ENCODE results near the gene KLF17. TPM values are rescaled to one million over a fixed set of nuclear protein-coding genes. Genes with fewer than 3 reads are reported as not detected.

KLF17 gene
- total RNA-seq, 1 experiment from 2014 or later, result not detected

- TF ChIP-seq ZNF425 (CRISPR knock-in tag; conservative IDR thresholded peaks at IDR 0.05), result no peak
- TF ChIP-seq GTF2I (CRISPR knock-in tag; conservative IDR thresholded peaks at IDR 0.05), result no peak
- TF ChIP-seq CBFB (CRISPR knock-in tag; IDR thresholded peaks at IDR 0.05; ENCODE audit: low read depth), result no peak
- no peak for TF ChIP-seq IRF1 (CRISPR knock-in tag; IDR thresholded peaks at IDR 0.05)
- TF ChIP-seq FOXJ3 (CRISPR knock-in tag; IDR thresholded peaks at IDR 0.05; ENCODE audit: borderline replicate concordance), result no peak
- no peak for TF ChIP-seq EMX1 (CRISPR knock-in tag; IDR thresholded peaks at IDR 0.05)
- no peak for TF ChIP-seq AFF4 (CRISPR knock-in tag; IDR thresholded peaks at IDR 0.05; ENCODE audit: borderline replicate concordance)
- TF ChIP-seq MXD4 (CRISPR knock-in tag; IDR thresholded peaks at IDR 0.05; ENCODE audit: borderline replicate concordance), result no peak
- TF ChIP-seq NFYB (CRISPR knock-in tag; conservative IDR thresholded peaks at IDR 0.05; ENCODE audit: low read depth), result no peak
- no peak for TF ChIP-seq AR (CRISPR knock-in tag; IDR thresholded peaks at IDR 0.05)
Measured at GRCh38 chr1:44154049-44154448, 35.4 kb downstream of the KLF17 start (continued).

- DNase-seq (ENCODE audit: low spot score) (no peak), ATAC-seq (no peak)
- Mint-ChIP-seq H3K4me3 (no peak overlapping the region), H3K9me3 (peaks cover 21% of the 10 kb centered on the region), H3K4me1 (peaks cover 11% of the 10 kb centered on the region), H3K27me3 (ENCODE audit: low read depth) (peaks cover under 1% of the 10 kb centered on the region; the same call in 1 of the 2 replicates), H3K36me3 (peaks cover 3% of the 10 kb centered on the region; the same call in 1 of the 2 replicates), H3K27ac (no peak overlapping the region)
- POLR2A ChIA-PET, result no interaction called here
- CTCF ChIA-PET, result no interaction called here
- TF ChIP-seq ZNF232 (CRISPR knock-in tag; IDR thresholded peaks at IDR 0.05), result no peak
- TF ChIP-seq NFE2L1 (CRISPR knock-in tag; IDR thresholded peaks at IDR 0.05), result no peak
- TF ChIP-seq HMGA2 (CRISPR knock-in tag; IDR thresholded peaks at IDR 0.05), result no peak
- TF ChIP-seq ATF1 (CRISPR knock-in tag; IDR thresholded peaks at IDR 0.05), result no peak
- no peak for TF ChIP-seq ZNF121 (CRISPR knock-in tag; IDR thresholded peaks at IDR 0.05)
- no peak for TF ChIP-seq CDX4 (CRISPR knock-in tag; IDR thresholded peaks at IDR 0.05; ENCODE audit: borderline replicate concordance)
- no peak for TF ChIP-seq ELF4 (CRISPR knock-in tag; IDR thresholded peaks at IDR 0.05; ENCODE audit: low read depth)
- no peak for TF ChIP-seq FOXP4 (CRISPR knock-in tag; IDR thresholded peaks at IDR 0.05)
- TF ChIP-seq NFATC4 (CRISPR knock-in tag; IDR thresholded peaks at IDR 0.05), result no peak
- no peak for TF ChIP-seq CBFB (CRISPR knock-in tag; IDR thresholded peaks at IDR 0.05; ENCODE audit: low read depth)
- no peak for TF ChIP-seq NFYB (CRISPR knock-in tag; conservative IDR thresholded peaks at IDR 0.05; ENCODE audit: low read depth)
- TF ChIP-seq ZNF263 (CRISPR knock-in tag; IDR thresholded peaks at IDR 0.05; ENCODE audit: low read depth), result no peak
- TF ChIP-seq SOX15 (CRISPR knock-in tag; IDR thresholded peaks at IDR 0.05), result no peak
- no peak for TF ChIP-seq MYBL2 (CRISPR knock-in tag; IDR thresholded peaks at IDR 0.05)
- no peak for TF ChIP-seq PRRX2 (CRISPR knock-in tag; IDR thresholded peaks at IDR 0.05)
- no peak for TF ChIP-seq USF1 (CRISPR knock-in tag; IDR thresholded peaks at IDR 0.05)
- no peak for TF ChIP-seq JAZF1 (CRISPR knock-in tag; IDR thresholded peaks at IDR 0.05)
- no peak for TF ChIP-seq TEAD4 (CRISPR knock-in tag; IDR thresholded peaks at IDR 0.05)
Measured at GRCh38 chr1:44157903-44158302, 39.3 kb downstream of the KLF17 start.

Data from WTC11 (cell line).